Colonic mucosa (tissue), 4 donors: ENCODE data around the gene CPXM1. TPM values are rescaled to one million over a fixed set of nuclear protein-coding genes. Genes with fewer than 3 reads are reported as not detected.

Experiments used
- DNase-seq: peaks from one replicate; pipeline ENCODE4 v3.0.0-alpha.2; 2020
- H3K27ac ChIP-seq: fragments of 200-600 bp; one replicate; pipeline ENCODE4 v1.8.0; 2021
- H3K27me3 ChIP-seq: fragments of 200-600 bp; one replicate; pipeline ENCODE4 v1.8.0; 2021
- H3K36me3 ChIP-seq: fragments of 200-600 bp; one replicate; pipeline ENCODE4 v1.8.0; 2021
- H3K4me1 ChIP-seq: fragments of 200-600 bp; one replicate; pipeline ENCODE4 v1.8.0; 2021; ENCODE audit warnings: mild to moderate bottlenecking
- H3K4me3 ChIP-seq: fragments of 200-600 bp; one replicate; pipeline ENCODE4 v1.8.0; 2021
- H3K9ac ChIP-seq, 2 donors: one replicate each; pipeline ENCODE4 v1.7.0; 2013; ENCODE audit warnings: control low read depth in 2 of 2, low read depth in 2 of 2, low read length in 2 of 2
- H3K9me3 ChIP-seq: fragments of 200-600 bp; one replicate; pipeline ENCODE4 v1.8.0; 2021
- CTCF ChIP-seq: fragments of 200-600 bp; IDR thresholded peaks from one replicate; pipeline ENCODE4 v1.8.0; 2022; ENCODE audit warnings: antibody characterized with exemption, mild to moderate bottlenecking
- intact Hi-C: fragments of 100-400 bp; cut with DNase I; formaldehyde crosslinking; loops from one replicate; pipeline ENCODE4 v1.14.1; 2022
- total RNA-seq, 2 donors: library from RNA; stranded (reverse); fragmentation: NEBNext Ultra II Directional in 1 of 2; extraction: Animal tissue kit (Norgen Biotek cat#: 25700) in 1 of 2; gene quantifications; one replicate each; pipeline ENCODE4 v1.2.1, GENCODE V29; 2021
- donor health status: healthy.
- donor health status: DM: no; HTN: no; CAD: no.
- donor health status: DM: no; HTN: no; CAD: no.

The CPXM1 gene
- 1 to 10 TPM in 1 of 2 donors, under 1 TPM in 1; 0.98 to 1.1 TPM for total RNA-seq

- Histone ChIP-seq H3K4me1 (peaks cover 4% of the 10 kb centered on the region), H3K4me3 (peak within 1 kb of the TSS; percentile 9), H3K9ac (peak within 1 kb of the TSS in 1 of 2 donors; percentile 43), H3K9me3 (no peaks in the 10 kb centered on the region), H3K36me3 (no peaks in the 10 kb centered on the region), H3K27ac (no peak within 1 kb of the TSS), H3K27me3 (peaks cover 49% of the 10 kb centered on the region)
- no peak for TF ChIP-seq CTCF
- no peak for DNase-seq
- intact Hi-C loops: no loop called here
These were observed at the start of gene CPXM1 for GRCh38 chr20:2800521-2801285. TSS of gene CPXM1 (minus strand) at chr20:2800627. CDS start at chr20:2800572, 55 bp downstream.

- H3K9ac ChIP-seq: no peak overlapping the region
- no peak for DNase-seq
- no peaks in the 10 kb centered on the region for H3K4me1 ChIP-seq
- no peaks in the 10 kb centered on the region for H3K9me3 ChIP-seq
- TF ChIP-seq CTCF: no peak
- H3K27me3 ChIP-seq: no peaks in the 10 kb centered on the region
- H3K4me3 ChIP-seq: no peak overlapping the region
- no peaks in the 10 kb centered on the region for H3K36me3 ChIP-seq
- intact Hi-C loops: loop anchor here (10.0 kb wide), 1 partner anchor 325 kb away; no protein-coding TSS in a partner anchor
- no peak overlapping the region for H3K27ac ChIP-seq
These were observed 49.1 kb upstream of the CPXM1 start for GRCh38 chr20:2849529-2849928.

GRCh38 chr20:2847802-2848201 is 47.4 kb upstream of the CPXM1 start:
- Histone ChIP-seq H3K9me3 (no peaks in the 10 kb centered on the region), H3K4me3 (no peak overlapping the region), H3K9ac (no peak overlapping the region), H3K4me1 (no peaks in the 10 kb centered on the region), H3K27ac (no peak overlapping the region), H3K27me3 (no peaks in the 10 kb centered on the region), H3K36me3 (no peaks in the 10 kb centered on the region)
- intact Hi-C loops: loop anchor here (10.0 kb wide), 1 partner anchor 323 kb away; no protein-coding TSS in a partner anchor
- DNase-seq: no peak
- no peak for TF ChIP-seq CTCF

GRCh38 chr20:2846698-2847097 is 46.3 kb upstream of the CPXM1 start:
- no peak overlapping the region for H3K9ac ChIP-seq
- intact Hi-C loops: loop anchor here (10.0 kb wide), 1 partner anchor 322 kb away; no protein-coding TSS in a partner anchor

GRCh38 chr20:2845607-2846006 is 45.2 kb upstream of the CPXM1 start:
- intact Hi-C loops: loop anchor here (10.0 kb wide), 1 partner anchor 321 kb away; no protein-coding TSS in a partner anchor
- Histone ChIP-seq H3K27ac (no peak overlapping the region), H3K27me3 (no peaks in the 10 kb centered on the region), H3K36me3 (no peaks in the 10 kb centered on the region), H3K4me3 (no peak overlapping the region), H3K9ac (no peak overlapping the region), H3K9me3 (no peaks in the 10 kb centered on the region), H3K4me1 (peaks cover 6% of the 10 kb centered on the region)
- DNase-seq: no peak
- no peak for TF ChIP-seq CTCF

More at GRCh38 chr20:2846698-2847097, 46.3 kb upstream of the CPXM1 start:
- no peak for DNase-seq
- Histone ChIP-seq H3K9me3 (no peaks in the 10 kb centered on the region), H3K4me3 (no peak overlapping the region), H3K27ac (no peak overlapping the region), H3K27me3 (no peaks in the 10 kb centered on the region), H3K4me1 (peaks cover 2% of the 10 kb centered on the region), H3K36me3 (no peaks in the 10 kb centered on the region)
- no peak for TF ChIP-seq CTCF
